Coronary artery (tissue), 2 donors: Measurements from ENCODE around the gene TBC1D13.

Source experiments
- DNase-seq: peaks from one replicate; pipeline ENCODE4 v3.0.0-alpha.2; 2017; ENCODE audit warnings: low spot score
- H3K27ac ChIP-seq, 2 donors: fragments of 200-600 bp; sonication (generic); one replicate each; pipeline ENCODE4 v1.5.1; 2016 to 2019
- H3K4me3 ChIP-seq: fragments of 200-600 bp; sonication (generic); 2 replicates; pipeline ENCODE4 v1.5.1; 2016; ENCODE audit warnings: mild to moderate bottlenecking, moderate library complexity
- CTCF ChIP-seq: fragments of 200-600 bp; sonication (generic); IDR thresholded peaks from one replicate; pipeline ENCODE4 v1.5.1; 2019; ENCODE audit warnings: antibody characterized with exemption

The TBC1D13 gene

GRCh38 chr9:128809831-128810230, 22.8 kb downstream of the TBC1D13 start:
- no peak for TF ChIP-seq CTCF
- no peak for DNase-seq
- Histone ChIP-seq H3K27ac (no peak overlapping the region), H3K4me3 (no peak overlapping the region)

GRCh38 chr9:128810873-128811272, 23.8 kb downstream of the TBC1D13 start:
- DNase-seq, result no peak
- no peak overlapping the region for H3K27ac ChIP-seq
- no peak for TF ChIP-seq CTCF
- H3K4me3 ChIP-seq, result no peak overlapping the region

- peak; percentile 97 for TF ChIP-seq CTCF
- Histone ChIP-seq H3K27ac (peak within 1 kb of the TSS; percentile 53 to 90), H3K4me3 (peak within 1 kb of the TSS; percentile 79)
- DNase-seq, result peak; percentile 97
These were observed 31.2 kb downstream of the TBC1D13 start, which contains the start of gene ENDOG for GRCh38 chr9:128818099-128818838. Gene ENDOG, plus strand, starts transcription at chr9:128818500. Its CDS starts 185 bp downstream, at chr9:128818685.

GRCh38 chr9:128818839-128819715, 32.0 kb downstream of the TBC1D13 start:
- Histone ChIP-seq H3K27ac (peak overlapping the region; percentile 53 to 90), H3K4me3 (peak overlapping the region; percentile 79)
- no peak for TF ChIP-seq CTCF
- DNase-seq, result no peak

GRCh38 chr9:128819716-128820664, 32.9 kb downstream of the TBC1D13 start:
- DNase-seq, result no peak
- H3K27ac ChIP-seq, result peak overlapping the region in 1 of 2 donors; percentile 16
- peak overlapping the region; percentile 79 for H3K4me3 ChIP-seq

More at GRCh38 chr9:128819716-128820664, 32.9 kb downstream of the TBC1D13 start:
- no peak for TF ChIP-seq CTCF
